HG02763 (cell line): ENCODE data around the gene MINDY4.

Experiments
- ATAC-seq: cut with Tn5 transposase; IDR thresholded peaks from one replicate; pipeline ENCODE4 v1.9.1; 2021; ENCODE audit warnings: mild to moderate bottlenecking, moderate library complexity; ENCODE audit not compliant: unreplicated experiment

MINDY4 gene

GRCh38 chr7:30771174-30771879 is at the start of gene MINDY4:
MINDY4 (plus strand) TSS chr7:30771417; CDS start chr7:30771494, 77 bp downstream.
- ATAC-seq, result peak; percentile 80

- ATAC-seq, result no peak
These were observed 49.0 kb upstream of the MINDY4 start for GRCh38 chr7:30722187-30722586.

GRCh38 chr7:30722671-30723070 is 48.5 kb upstream of the MINDY4 start:
- no peak for ATAC-seq

- ATAC-seq, result no peak
These were observed 47.4 kb upstream of the MINDY4 start for GRCh38 chr7:30723776-30724175.

GRCh38 chr7:30726296-30727006 is 44.8 kb upstream of the MINDY4 start:
- no peak for ATAC-seq

- no peak for ATAC-seq
These were observed 43.9 kb upstream of the MINDY4 start for GRCh38 chr7:30727061-30727945.

GRCh38 chr7:30728591-30729100 is 42.6 kb upstream of the MINDY4 start:
- no peak for ATAC-seq

GRCh38 chr7:30729642-30730041 is 41.6 kb upstream of the MINDY4 start:
- no peak for ATAC-seq

GRCh38 chr7:30730097-30730496 is 41.1 kb upstream of the MINDY4 start:
- ATAC-seq, result no peak

GRCh38 chr7:30730996-30731395 is 40.2 kb upstream of the MINDY4 start:
- no peak for ATAC-seq

- no peak for ATAC-seq
These were observed 39.6 kb upstream of the MINDY4 start for GRCh38 chr7:30731581-30731980.

GRCh38 chr7:30732606-30733005 is 38.6 kb upstream of the MINDY4 start:
- ATAC-seq, result no peak

GRCh38 chr7:30733216-30733615 is 38.0 kb upstream of the MINDY4 start:
- no peak for ATAC-seq

GRCh38 chr7:30733691-30734090 is 37.5 kb upstream of the MINDY4 start:
- no peak for ATAC-seq

GRCh38 chr7:30734497-30734896 is 36.7 kb upstream of the MINDY4 start:
- ATAC-seq, result no peak

- no peak for ATAC-seq
These were observed 35.6 kb upstream of the MINDY4 start for GRCh38 chr7:30735631-30736030.

GRCh38 chr7:30736291-30736690 is 34.9 kb upstream of the MINDY4 start:
- ATAC-seq, result no peak

GRCh38 chr7:30738026-30738915 is 32.9 kb upstream of the MINDY4 start:
- no peak for ATAC-seq

- ATAC-seq, result no peak
These were observed 31.5 kb upstream of the MINDY4 start for GRCh38 chr7:30739691-30740090.
